ENCODE measurements around the gene RAD50.

DNA sequence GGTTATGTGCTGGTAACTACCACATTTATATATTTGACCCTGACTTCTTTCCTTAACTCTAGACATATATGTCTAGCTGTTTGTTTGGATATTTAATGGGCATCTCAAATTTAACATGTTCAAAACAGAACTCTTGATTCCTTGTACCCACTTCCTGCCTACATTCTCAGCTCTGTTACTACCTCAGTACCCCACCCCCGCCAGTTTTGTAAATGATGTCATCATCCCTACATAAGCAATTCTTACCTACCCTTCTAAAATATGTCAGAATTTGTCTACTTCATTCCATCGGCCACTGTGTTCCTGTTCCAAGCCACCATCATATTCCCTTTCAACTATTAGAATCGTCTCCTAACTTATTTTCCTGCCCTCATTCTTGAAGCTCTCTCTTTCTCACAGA lies 4.8 kb downstream of the RAD50 start:
- no peak for TF ChIP-seq POLR2A (IDR thresholded peaks at IDR 0.05)
- TF ChIP-seq, protein P1, sequence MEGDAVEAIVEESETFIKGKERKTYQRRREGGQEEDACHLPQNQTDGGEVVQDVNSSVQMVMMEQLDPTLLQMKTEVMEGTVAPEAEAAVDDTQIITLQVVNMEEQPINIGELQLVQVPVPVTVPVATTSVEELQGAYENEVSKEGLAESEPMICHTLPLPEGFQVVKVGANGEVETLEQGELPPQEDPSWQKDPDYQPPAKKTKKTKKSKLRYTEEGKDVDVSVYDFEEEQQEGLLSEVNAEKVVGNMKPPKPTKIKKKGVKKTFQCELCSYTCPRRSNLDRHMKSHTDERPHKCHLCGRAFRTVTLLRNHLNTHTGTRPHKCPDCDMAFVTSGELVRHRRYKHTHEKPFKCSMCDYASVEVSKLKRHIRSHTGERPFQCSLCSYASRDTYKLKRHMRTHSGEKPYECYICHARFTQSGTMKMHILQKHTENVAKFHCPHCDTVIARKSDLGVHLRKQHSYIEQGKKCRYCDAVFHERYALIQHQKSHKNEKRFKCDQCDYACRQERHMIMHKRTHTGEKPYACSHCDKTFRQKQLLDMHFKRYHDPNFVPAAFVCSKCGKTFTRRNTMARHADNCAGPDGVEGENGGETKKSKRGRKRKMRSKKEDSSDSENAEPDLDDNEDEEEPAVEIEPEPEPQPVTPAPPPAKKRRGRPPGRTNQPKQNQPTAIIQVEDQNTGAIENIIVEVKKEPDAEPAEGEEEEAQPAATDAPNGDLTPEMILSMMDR (IDR thresholded peaks at IDR 0.05): no peak

All from adrenal gland (tissue), 5 donors.